HL-60 (cell line): ENCODE measurements around the gene MGAT5.

Experiments
- DNase-seq, 2 experiments: peaks; one replicate each; pipeline ENCODE4 v3.0.0-alpha.2; 2010 to 2020; ENCODE audit warnings: low read depth in 1 of 2, low spot score in 1 of 2
- H3K27ac ChIP-seq: fragments of 250-450 bp; sonication (Bioruptor Pico); replicated peaks from 2 replicates; pipeline ENCODE4 v1.5.1; 2020; ENCODE audit warnings: mild to moderate bottlenecking, moderate library complexity
- H3K27me3 ChIP-seq: fragments of 250-450 bp; sonication (Bioruptor Pico); 2 replicates; pipeline ENCODE4 v1.5.1; 2021; ENCODE audit warnings: mild to moderate bottlenecking, moderate library complexity; ENCODE audit not compliant: insufficient read depth, poor library complexity, severe bottlenecking
- H3K4me3 ChIP-seq: replicated peaks from 2 replicates; pipeline ENCODE4 v1.5.1; 2011; ENCODE audit warnings: mild to moderate bottlenecking, control low read depth, low read length; ENCODE audit not compliant: insufficient read depth
- CTCF ChIP-seq: IDR thresholded peaks from one replicate; pipeline ENCODE4 v1.5.1; 2011; ENCODE audit warnings: low read length, control low read depth, inconsistent platforms; ENCODE audit not compliant: insufficient read depth
- GABPA ChIP-seq: IDR thresholded peaks from 2 replicates; pipeline ENCODE4 v1.6.1; 2012; ENCODE audit warnings: low read depth
- POLR2AphosphoS5 ChIP-seq: IDR thresholded peaks from 2 replicates; pipeline ENCODE4 v1.6.1; 2012; ENCODE audit warnings: low read depth
- REST ChIP-seq: IDR thresholded peaks from 2 replicates; pipeline ENCODE4 v1.6.1; 2012; ENCODE audit warnings: low read depth; ENCODE audit not compliant: insufficient replicate concordance
- SPI1 ChIP-seq: IDR thresholded peaks from 2 replicates; pipeline ENCODE4 v1.6.1; 2012; ENCODE audit warnings: low read depth, mild to moderate bottlenecking, borderline replicate concordance

Gene MGAT5

GRCh38 chr2:134278553-134278952 is 24.7 kb downstream of the MGAT5 start:
- no peak for DNase-seq
- no peak overlapping the region for H3K4me3 ChIP-seq
- TF ChIP-seq REST (no peak), POLR2AphosphoS5 (no peak), GABPA (no peak), CTCF (no peak), SPI1 (no peak)
- no peak overlapping the region for H3K27ac ChIP-seq
- no peaks in the 10 kb centered on the region for H3K27me3 ChIP-seq

- no peak for TF ChIP-seq GABPA
- TF ChIP-seq CTCF: no peak
- TF ChIP-seq REST: no peak
- no peak for TF ChIP-seq POLR2AphosphoS5
- no peak for TF ChIP-seq SPI1
- Histone ChIP-seq H3K27me3 (no peaks in the 10 kb centered on the region), H3K4me3 (no peak overlapping the region), H3K27ac (no peak overlapping the region)
- DNase-seq: no peak
These were observed 25.5 kb downstream of the MGAT5 start for GRCh38 chr2:134279417-134279816.

- no peak overlapping the region for H3K27ac ChIP-seq
- no peak for DNase-seq
These were observed 26.4 kb downstream of the MGAT5 start for GRCh38 chr2:134280231-134280630.

More at GRCh38 chr2:134280231-134280630, 26.4 kb downstream of the MGAT5 start:
- no peak overlapping the region for H3K4me3 ChIP-seq
- TF ChIP-seq SPI1 (no peak), REST (no peak), POLR2AphosphoS5 (no peak), CTCF (no peak), GABPA (no peak)
- no peaks in the 10 kb centered on the region for H3K27me3 ChIP-seq
